GM18511 (cell line): ENCODE data around the gene MACROD2.
"Not testable (repeated sequence)": the region's sequence is repeated elsewhere in the genome, so short reads cannot be mapped to it uniquely, and the experiment has no call there.

Experiments
- ATAC-seq: cut with Tn5 transposase; IDR thresholded peaks from one replicate; pipeline ENCODE4 v1.9.1; 2021; ENCODE audit warnings: mild to moderate bottlenecking, moderate library complexity; ENCODE audit not compliant: unreplicated experiment

MACROD2 gene

DNA sequence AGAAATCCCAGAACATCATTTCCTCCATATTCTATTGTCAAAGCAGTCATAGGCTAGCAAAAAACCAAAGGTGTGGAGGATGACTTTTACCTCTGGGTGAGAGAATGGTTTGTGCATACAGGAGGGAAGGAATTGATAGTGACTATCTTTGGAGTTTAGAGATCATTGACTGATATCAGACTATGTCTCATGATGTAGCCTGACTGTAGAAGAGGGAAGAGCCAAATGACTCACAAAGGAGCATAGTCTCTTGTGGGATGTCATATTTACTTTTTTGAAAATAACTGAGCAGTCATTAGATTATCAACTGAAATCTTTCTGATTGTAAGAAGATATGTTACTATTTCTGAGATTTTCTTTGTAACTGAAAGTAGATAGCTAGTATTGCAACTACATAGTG is 183.6 kb downstream of the MACROD2 start:
- ATAC-seq, result no peak

- no peak for ATAC-seq
Observed at GRCh38 chr20:14189794-14190402, 194.6 kb downstream of the MACROD2 start.

DNA sequence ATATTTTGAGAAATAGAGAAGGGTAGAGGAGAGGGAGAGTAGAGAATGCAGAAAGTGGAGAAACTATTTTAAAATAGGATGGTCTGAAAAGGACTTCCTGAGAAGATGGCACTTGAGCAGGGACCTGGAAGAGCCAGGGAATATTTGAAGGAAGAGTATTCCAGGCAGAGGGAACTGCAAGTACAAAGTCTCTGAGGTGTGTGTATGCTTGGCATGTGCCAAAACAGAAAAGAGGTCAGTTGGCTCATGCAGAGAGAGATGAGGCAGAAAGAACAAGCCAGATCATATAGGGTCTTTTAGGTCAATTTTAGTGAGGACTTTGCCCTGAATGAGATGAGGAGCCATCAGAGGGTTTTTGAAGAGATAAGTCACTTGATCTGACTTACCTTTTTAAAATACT is 196.2 kb downstream of the MACROD2 start:
- no peak for ATAC-seq

DNA sequence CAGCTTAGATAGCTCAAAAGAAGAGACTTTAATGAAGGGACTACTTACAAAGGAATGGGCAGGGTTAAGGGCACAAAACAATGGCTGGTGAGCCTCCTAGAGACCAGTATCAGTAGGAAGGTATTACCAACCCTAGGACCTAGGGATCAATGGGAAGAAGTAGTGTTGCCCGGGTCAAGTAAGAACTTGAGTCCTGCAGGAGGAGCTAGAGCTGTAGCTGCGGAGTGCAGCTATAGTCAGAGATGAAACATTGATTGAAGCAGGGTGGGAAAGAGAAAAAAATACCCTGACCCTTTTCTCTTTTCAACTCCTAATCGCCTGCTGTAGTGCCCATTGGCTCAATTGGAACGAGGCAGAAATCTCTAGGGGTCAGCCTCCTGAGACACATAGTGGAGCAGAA is 198.1 kb downstream of the MACROD2 start:
- ATAC-seq, result no peak

DNA sequence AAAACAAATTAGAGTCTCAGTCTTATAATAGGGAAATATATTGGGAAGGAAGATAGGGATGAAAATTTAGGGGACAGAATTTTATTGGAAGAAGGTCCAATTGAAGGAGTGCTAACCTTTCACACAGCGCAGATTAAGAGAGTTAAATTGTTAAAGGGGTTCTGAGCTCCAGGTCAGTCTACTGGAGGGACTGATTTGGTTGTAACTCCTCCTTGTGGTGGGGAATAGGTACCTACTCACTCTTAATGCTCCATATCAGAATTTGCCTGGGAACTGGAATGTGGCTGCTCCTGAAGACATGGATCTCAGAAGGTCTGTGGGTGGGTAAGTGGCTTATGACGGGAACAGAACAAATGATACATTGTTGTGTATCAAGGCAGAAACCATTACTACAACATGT is 198.6 kb downstream of the MACROD2 start:
- ATAC-seq, result no peak

DNA sequence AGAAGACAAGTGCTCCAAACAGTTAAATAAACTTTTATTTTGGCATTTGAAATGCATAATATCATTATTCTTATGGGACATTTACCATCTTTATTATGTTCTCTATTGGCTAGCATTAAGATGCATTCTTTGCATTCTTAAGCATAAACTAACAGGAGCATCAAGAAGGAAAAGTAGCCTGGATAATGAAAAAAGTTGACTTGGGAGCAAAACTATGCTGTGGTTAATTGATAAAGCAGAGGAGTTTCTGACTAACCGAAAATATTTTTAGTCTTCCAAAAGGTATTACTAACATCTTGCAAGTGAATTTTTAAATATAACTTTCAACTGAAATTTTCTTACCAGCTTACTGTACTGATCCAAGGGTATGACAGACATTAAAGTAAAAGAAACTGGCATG is 201.8 kb downstream of the MACROD2 start:
- no peak for ATAC-seq

DNA sequence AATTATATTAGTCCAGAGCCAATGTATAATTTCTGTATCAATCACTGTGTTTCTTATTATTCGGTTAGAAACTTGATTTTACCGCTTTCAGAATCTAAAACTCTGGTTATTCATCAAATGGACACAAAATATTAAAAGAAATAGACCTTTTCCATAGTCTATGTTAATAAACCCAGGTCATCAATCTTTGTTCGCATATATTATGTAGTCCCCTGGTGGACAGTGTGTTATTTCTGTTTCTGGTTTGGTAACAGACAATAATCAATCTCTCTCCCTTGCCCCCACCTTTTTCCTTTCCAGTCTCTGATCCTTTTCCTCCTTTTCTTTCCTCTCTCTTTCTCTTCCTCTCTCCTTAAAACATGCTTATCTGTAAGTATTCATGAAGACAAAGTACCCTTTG is 203.1 kb downstream of the MACROD2 start:
- ATAC-seq, result no peak

GRCh38 chr20:14199111-14199510 is 203.8 kb downstream of the MACROD2 start:
- no peak for ATAC-seq

DNA sequence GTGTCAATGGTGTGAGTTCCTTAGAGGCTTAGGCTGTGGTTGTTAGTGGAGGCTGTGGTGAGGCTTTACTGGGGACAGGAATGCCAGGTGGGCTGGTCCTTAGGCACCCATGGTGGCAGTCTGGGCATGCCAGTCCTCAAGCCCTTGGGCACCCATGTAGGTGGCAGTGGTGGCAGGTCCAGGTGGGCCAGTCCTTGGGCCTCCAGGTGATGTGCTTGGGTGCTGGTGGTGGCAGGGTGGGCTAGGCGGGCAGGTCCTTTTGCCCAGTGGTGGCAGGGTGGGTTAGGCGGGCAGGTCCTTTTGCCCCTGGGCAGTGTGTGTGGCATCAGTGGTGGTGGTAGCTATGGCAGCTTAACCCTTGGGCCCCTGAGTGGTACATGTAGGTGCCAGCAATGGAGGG is 208.3 kb downstream of the MACROD2 start:
- ATAC-seq, result no peak

- ATAC-seq, result no peak
Observed at GRCh38 chr20:14207591-14207990, 212.3 kb downstream of the MACROD2 start.

GRCh38 chr20:14208956-14209355 is 213.6 kb downstream of the MACROD2 start:
- ATAC-seq, result no peak

DNA sequence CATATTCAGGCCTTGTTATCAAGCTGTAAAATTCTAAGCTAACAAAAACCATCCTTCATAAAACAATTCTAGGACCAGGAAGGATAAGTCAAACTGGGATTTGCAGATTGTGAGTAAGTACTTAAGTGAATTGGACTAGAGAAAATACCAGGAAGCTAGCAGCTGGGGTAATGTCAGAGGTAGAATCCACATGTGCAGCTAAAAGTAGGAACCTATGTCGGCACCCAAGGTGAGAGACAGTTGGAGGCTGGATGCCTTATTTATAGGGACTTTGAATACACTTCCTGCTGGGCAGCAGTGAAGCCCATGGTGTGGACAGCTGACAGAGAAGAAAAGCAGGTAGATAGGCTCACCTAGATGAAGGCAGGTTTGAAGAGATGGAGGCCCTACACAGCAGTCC is 214.8 kb downstream of the MACROD2 start:
- ATAC-seq, result no peak

DNA sequence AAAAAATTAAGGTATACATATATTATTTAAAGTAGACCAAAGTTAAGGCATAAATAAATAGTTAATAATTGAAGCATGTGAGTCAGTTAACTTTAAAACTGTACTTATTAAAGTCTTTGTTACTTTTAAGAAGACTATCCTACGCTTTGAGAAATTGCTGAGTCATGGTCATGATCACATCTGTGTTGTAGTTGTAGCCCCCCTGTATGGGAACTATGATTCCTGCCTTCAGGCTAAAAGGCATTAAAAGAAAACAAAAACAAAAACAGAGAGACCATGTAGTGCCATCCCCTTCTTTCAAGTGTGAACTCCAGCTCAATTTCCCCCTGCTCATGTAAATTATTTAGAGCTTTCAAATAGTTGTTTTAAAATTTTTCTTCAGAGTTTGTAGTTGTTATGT is 218.7 kb downstream of the MACROD2 start:
- no peak for ATAC-seq

DNA sequence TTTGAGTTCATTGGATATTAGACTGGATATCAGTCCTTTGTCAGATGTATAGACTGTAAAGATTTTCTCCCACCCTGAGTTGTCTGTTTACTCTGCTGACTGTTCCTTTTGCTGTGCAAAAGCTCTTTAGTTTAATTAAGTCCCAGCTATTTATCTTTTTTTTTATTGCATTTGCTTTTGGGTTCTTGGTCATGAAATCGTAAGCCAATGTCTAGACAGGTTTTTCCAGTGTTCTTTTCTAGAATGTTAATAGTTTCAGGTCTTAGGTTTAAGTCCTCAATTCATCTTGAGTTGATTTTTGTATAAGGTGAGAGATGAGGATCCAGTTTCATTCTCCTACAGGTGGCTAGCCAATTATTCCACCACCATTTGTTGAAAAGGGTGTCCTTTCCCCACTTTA is 220.6 kb downstream of the MACROD2 start:
- not testable (repeated sequence) for ATAC-seq

DNA sequence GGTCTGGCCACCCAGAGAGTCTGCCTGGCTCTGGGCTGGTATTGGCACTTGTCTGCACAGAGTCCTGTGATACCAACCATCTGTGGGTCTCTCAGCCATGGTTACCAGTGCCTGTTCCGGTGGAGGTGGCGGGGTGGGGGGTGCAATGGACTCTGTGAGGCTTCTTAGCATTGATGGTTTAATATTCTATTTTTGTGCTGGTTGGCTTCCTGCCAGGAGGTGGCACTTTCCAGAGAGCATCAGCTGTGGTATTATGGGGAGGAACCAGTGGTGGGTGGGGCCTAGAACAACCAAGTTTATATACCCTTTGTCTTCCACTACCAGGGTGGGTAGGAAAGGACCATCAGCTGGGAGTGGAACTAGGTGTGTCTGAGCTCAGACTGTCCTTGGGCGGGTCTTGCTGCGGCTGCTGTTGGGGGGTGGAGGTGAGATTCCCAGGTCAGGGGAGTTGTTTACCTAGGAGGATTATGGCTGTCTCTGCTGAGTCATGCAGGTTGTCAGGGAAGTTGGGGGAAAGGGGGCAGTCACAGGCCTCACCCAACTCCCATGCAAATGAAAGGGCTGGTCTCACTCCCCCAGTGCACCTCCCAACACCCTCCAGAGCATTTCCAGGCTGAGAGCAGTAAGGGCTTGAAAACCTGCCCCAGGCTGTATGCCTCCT is 224.6 kb downstream of the MACROD2 start:
- no peak for ATAC-seq

GRCh38 chr20:14220986-14221385 is 225.7 kb downstream of the MACROD2 start:
- ATAC-seq, result no peak

DNA sequence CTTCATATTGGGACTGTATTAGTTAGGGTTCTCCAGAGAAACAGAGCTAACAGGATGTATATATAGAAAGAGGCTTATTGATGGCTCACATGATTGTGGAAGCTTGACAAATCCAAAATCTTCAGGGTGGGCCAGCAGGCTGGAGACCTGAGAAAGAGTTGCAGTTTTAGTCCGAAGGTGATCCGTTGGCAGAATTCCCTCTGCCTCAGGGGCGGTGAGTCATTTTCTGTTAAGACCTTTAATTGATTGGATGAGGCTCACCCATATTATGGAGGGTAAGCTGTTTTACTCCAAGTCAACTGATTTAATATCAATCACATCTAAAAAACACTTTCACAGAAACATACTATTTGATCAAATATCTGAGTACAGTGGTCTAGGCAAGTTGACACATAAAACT is 228.5 kb downstream of the MACROD2 start:
- no peak for ATAC-seq

GRCh38 chr20:14226051-14227049 is 231.0 kb downstream of the MACROD2 start:
- not testable (repeated sequence) for ATAC-seq

DNA sequence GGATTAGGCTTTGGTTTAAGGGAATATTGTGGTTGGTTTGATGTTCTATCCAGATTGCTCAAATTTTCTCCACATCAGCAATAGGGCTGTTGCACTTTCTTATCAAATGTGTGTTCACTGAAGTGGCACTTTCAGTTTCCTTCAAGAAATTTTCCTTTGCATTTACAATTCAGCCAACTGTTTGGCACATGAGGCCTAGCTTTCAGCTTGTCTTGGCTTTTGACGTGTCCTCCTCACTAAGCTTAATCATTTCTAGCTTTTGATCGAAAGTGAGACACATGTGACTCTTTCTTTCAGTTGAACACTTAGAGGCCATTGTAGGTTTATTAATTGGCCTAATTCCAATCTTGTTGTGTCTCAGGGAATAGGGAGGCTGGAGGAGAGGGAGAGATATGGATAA is 237.3 kb downstream of the MACROD2 start:
- peak; percentile 96 for ATAC-seq

DNA sequence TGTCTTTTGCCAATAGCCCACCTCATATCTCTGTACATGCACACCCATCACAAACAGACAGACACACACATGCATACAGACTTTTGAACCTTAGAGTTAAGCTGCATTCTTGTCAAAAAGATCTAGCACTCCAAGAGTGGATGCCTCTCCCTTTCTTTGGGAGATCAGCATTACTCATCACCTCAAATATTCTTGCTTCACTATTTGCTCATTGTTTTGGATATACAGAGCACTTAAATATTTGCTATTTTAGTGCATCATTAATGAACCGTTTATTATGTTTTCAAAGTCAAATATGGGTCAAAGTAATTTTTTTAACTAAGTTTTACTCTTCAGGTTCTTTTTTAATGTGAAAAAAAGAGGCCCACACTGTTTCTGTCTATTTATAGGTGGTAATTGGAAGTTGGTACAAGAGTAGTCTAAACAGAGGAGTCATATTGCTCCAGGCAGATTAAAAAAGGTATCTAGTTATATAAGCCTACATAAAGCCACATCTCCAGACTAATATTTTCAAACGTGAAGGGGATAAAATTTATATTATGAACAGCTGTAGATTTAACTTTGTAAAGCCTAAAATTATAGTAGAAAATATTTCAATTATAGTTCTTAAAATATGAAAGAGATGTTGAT is 239.5 kb downstream of the MACROD2 start:
- no peak for ATAC-seq

- no peak for ATAC-seq
Observed at GRCh38 chr20:14235355-14235754, 240.0 kb downstream of the MACROD2 start.
